Panc1 (cell line): Measurements from ENCODE around the gene NUB1. TPM values are rescaled to one million over a fixed set of nuclear protein-coding genes. Genes with fewer than 3 reads are reported as not detected.

ENCODE experiments used
- ATAC-seq: fragments of 200-7000 bp; cut with Tn5 transposase; 2 replicates; pipeline ENCODE4 v1.9.1; 2020; ENCODE audit warnings: mild to moderate bottlenecking, moderate library complexity
- BruUV-seq: library from RNA; stranded (reverse); fragments of 400-500 nt; replicated peaks from 2 replicates; lab custom pipeline; 2021; lab: Mats Ljungman, UMichigan
- CTCF ChIA-PET: fragments of 300-600 bp; sonication (Branson Sonifier 250); formaldehyde crosslinking; loops from one replicate; lab custom pipeline; 2022; ENCODE audit warnings: antibody characterized with exemption; lab: Charles Lee
- POLR2A ChIA-PET: fragments of 300-600 bp; sonication (Branson Sonifier 250); formaldehyde crosslinking; loops from one replicate; lab custom pipeline; 2022; ENCODE audit warnings: antibody characterized with exemption; lab: Charles Lee
- DNase-seq: peaks from one replicate; pipeline ENCODE4 v3.0.0-alpha.2; 2010; ENCODE audit warnings: low read depth, low spot score
- H3K27ac ChIP-seq: 2 replicates; pipeline ENCODE4 v1.5.1; 2011; ENCODE audit warnings: mild to moderate bottlenecking, low read length, inconsistent platforms
- H3K27me3 ChIP-seq: fragments of 200-500 bp; sonication (Bioruptor generic); 2 replicates; pipeline ENCODE4 v1.6.0; 2014; ENCODE audit warnings: low read length, inconsistent platforms; ENCODE audit not compliant: control insufficient read depth, insufficient read depth
- H3K36me3 ChIP-seq: fragments of 200-500 bp; sonication (Bioruptor generic); 2 replicates; pipeline ENCODE4 v1.5.1; 2014; ENCODE audit warnings: inconsistent platforms, mild to moderate bottlenecking, low read length, moderate library complexity; ENCODE audit not compliant: control insufficient read depth, insufficient read depth
- H3K4me1 ChIP-seq: 2 replicates; pipeline ENCODE4 v1.5.1; 2011; ENCODE audit warnings: inconsistent platforms, mild to moderate bottlenecking, low read length, moderate library complexity; ENCODE audit not compliant: control insufficient read depth, insufficient read depth
- H3K4me3 ChIP-seq, 2 experiments: 2 replicates each; pipeline ENCODE4 v1.5.1; 2011 to 2012; ENCODE audit warnings: low read depth in 2 of 2, low read length in 2 of 2, mild to moderate bottlenecking in 2 of 2, inconsistent platforms in 1 of 2, moderate library complexity in 1 of 2
- H3K9me3 ChIP-seq: fragments of 200-500 bp; sonication (Bioruptor generic); 2 replicates; pipeline ENCODE4 v1.5.1; 2014; ENCODE audit warnings: low read depth, mild to moderate bottlenecking, inconsistent platforms, low read length, moderate library complexity; ENCODE audit not compliant: control insufficient read depth, insufficient read depth
- CTCF ChIP-seq: fragments of 450-650 bp; IDR thresholded peaks from 2 replicates; pipeline ENCODE4 v1.5.1; 2017; ENCODE audit warnings: mild to moderate bottlenecking
- POLR2AphosphoS5 ChIP-seq: IDR thresholded peaks from 2 replicates; pipeline ENCODE4 v1.6.1; 2012; ENCODE audit warnings: mild to moderate bottlenecking, low read depth, low read length, moderate library complexity
- REST ChIP-seq, 2 experiments: IDR thresholded peaks; 2 replicates each; pipeline ENCODE4 v1.6.1; 2011 to 2012; ENCODE audit warnings: low read depth in 2 of 2, control low read depth in 1 of 2, low read length in 1 of 2, mild to moderate bottlenecking in 1 of 2, moderate library complexity in 1 of 2; ENCODE audit not compliant: insufficient read depth in 1 of 2
- SIN3A ChIP-seq: IDR thresholded peaks from 2 replicates; pipeline ENCODE4 v1.6.1; 2012; ENCODE audit warnings: low read depth, mild to moderate bottlenecking, low read length, moderate library complexity, borderline replicate concordance; ENCODE audit not compliant: insufficient read depth
- TCF7L2 ChIP-seq: IDR thresholded peaks from 2 replicates; pipeline ENCODE4 v1.6.1; 2011; ENCODE audit warnings: mild to moderate bottlenecking, low read depth, low read length, inconsistent platforms
- in situ Hi-C: cut with HindIII; loops from 2 replicates; pipeline ENCODE4 v1.10.0; 2016; ENCODE audit warnings: low sequenced_read_pairs, low pct_unique_long_range_greater_than_20kb
- intact Hi-C: fragments of 100-400 bp; cut with micrococcal nuclease; formaldehyde crosslinking; loops from one replicate; pipeline ENCODE4 v1.10.0; 2022; ENCODE audit not compliant: unreplicated experiment
- total RNA-seq: library from RNA; stranded (reverse); gene quantifications from one replicate; pipeline ENCODE4 v1.2.1, GENCODE V29; 2021; ENCODE audit not compliant: unreplicated experiment

The NUB1 gene
- total RNA-seq, 1 experiment from 2014 or later: 50.5 TPM

GRCh38 chr7:151336027-151336708, 5.4 kb upstream of the NUB1 start:
- CTCF ChIA-PET: no interaction called here
- H3K9me3 ChIP-seq: no peaks in the 10 kb centered on the region

GRCh38 chr7:151337346-151337745, 4.3 kb upstream of the NUB1 start:
- intact Hi-C loops: no loop called here
- Histone ChIP-seq H3K36me3 (peaks cover 4% of the 10 kb centered on the region; the same call in 1 of the 2 replicates), H3K27me3 (no peaks in the 10 kb centered on the region), H3K27ac (no peak overlapping the region), H3K4me3 (no peak overlapping the region), H3K9me3 (no peaks in the 10 kb centered on the region), H3K4me1 (no peaks in the 10 kb centered on the region; the same call in 1 of the 2 replicates)
- no peak for TF ChIP-seq TCF7L2
- no peak for TF ChIP-seq SIN3A
- no peak for TF ChIP-seq REST (IDR thresholded peaks at IDR 0.05; ENCODE audit: insufficient read depth in 1 of 2, low read depth in 2 of 2, low read length in 1 of 2)
- no peak for TF ChIP-seq CTCF
- TF ChIP-seq POLR2AphosphoS5: no peak
- BruUV-seq: no TSS peak
- POLR2A ChIA-PET: no interaction called here
- in situ Hi-C loops: no loop called here
- CTCF ChIA-PET: no interaction called here
- ATAC-seq (no peak), DNase-seq (no peak)

More at GRCh38 chr7:151336027-151336708, 5.4 kb upstream of the NUB1 start:
- Histone ChIP-seq H3K4me3 (no peak overlapping the region), H3K27ac (no peak overlapping the region), H3K4me1 (no peaks in the 10 kb centered on the region; the same call in 1 of the 2 replicates), H3K36me3 (no peaks in the 10 kb centered on the region), H3K27me3 (no peaks in the 10 kb centered on the region)
- no TSS peak for BruUV-seq
- ATAC-seq (no peak), DNase-seq (no peak)
- no peak for TF ChIP-seq TCF7L2
- TF ChIP-seq SIN3A: no peak
- intact Hi-C loops: no loop called here
- in situ Hi-C loops: no loop called here
- POLR2A ChIA-PET: no interaction called here

GRCh38 chr7:151338809-151339208, 2.8 kb upstream of the NUB1 start:
- Histone ChIP-seq H3K9me3 (no peaks in the 10 kb centered on the region), H3K4me3 (no peak overlapping the region), H3K27me3 (no peaks in the 10 kb centered on the region), H3K4me1 (peaks cover 8% of the 10 kb centered on the region), H3K27ac (no peak overlapping the region), H3K36me3 (peaks cover 5% of the 10 kb centered on the region; the same call in 1 of the 2 replicates)
- in situ Hi-C loops (no loop called here), intact Hi-C loops (no loop called here)
- no peak for TF ChIP-seq REST (IDR thresholded peaks at IDR 0.05; ENCODE audit: insufficient read depth in 1 of 2, low read depth in 2 of 2, low read length in 1 of 2)
- TF ChIP-seq POLR2AphosphoS5: no peak
- no peak for TF ChIP-seq TCF7L2
- TF ChIP-seq SIN3A: no peak
- DNase-seq (no peak), ATAC-seq (no peak)
- ChIA-PET POLR2A (no interaction called here), CTCF (no interaction called here)
- no TSS peak for BruUV-seq
